Measurements from ENCODE around the gene PCSK7. TPM values are rescaled to one million over a fixed set of nuclear protein-coding genes. Genes with fewer than 3 reads are reported as not detected.

Gene PCSK7
- total and polyA plus RNA-seq, 10 of the 15 experiments (the other 5 are each of a cell fraction or from before 2014, with no cell fraction given) = 5.5 to 81.5 (median 51.6) TPM

DNA sequence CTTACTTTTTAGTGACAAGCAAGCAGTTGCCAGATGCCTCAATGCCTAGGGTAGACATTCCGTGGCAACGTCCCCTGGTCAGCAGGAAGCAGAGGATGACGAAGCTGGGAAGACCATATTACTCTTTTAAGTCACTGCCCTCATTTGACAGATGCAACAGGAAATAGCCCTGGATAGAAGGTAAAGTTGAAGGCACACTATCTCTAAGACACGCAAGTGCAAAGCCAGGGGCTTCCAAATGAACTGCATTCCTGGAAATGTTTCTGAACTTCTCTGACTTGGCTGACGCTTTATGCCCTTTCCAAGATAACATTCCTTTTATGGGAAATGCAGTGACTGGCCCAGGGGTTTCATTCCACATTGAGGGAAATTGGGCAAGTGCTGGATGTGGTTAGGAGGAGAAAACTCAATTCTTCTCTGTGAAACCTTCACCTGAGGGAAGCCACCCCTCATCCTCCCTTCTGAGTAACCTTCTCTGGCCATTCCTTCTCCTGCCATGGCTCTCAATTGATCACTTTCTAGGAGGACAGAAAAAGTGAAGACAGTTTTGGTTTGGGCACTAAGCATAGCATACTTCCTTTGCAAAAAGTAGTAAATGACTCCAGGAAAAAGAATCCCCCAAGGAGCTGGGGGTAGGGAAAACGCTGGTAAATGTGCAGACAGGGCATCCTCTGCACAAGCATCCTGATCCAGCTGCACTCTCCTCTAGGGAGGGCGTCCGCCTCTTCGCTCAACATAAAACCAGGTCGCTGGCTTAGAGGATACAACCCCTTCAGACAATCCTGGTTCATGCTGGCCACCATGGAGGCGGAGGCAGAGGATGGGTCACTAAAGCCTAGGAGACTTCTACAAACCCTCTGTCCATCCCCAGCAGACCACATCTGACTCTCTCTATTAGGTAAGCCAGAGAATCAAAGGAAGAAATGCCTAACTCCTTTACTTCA, 14.5 kb downstream of the PCSK7 start:
- TSS peak; percentile 15 for BruUV-seq (replicated peaks)
- SMC1A ChIA-PET (ENCODE audit: uncharacterized antibody, unreplicated experiment) = no interaction called here
- no peak overlapping the region for H3K4me3 ChIP-seq
- H3K4me1 ChIP-seq (ENCODE audit: control insufficient read depth, insufficient read depth, low read length) = no peaks in the 10 kb centered on the region; the same call in 1 of the 2 replicates
- H2AFZ ChIP-seq (ENCODE audit: control insufficient read depth, low read depth, low read length) = no peak overlapping the region
- 97% methylated on average over 11 of the region's 11 CpGs for WGBS (ENCODE audit: insufficient coverage, insufficient replicate concordance, low lambda C conversion rate, missing lambda C conversion rate)
- in situ Hi-C loops (cut with MboI) = no loop called here
- no peaks in the 10 kb centered on the region for H3K27me3 ChIP-seq (replicated peaks in 1 of 2; ENCODE audit: control insufficient read depth in 2 of 2, insufficient read depth in 2 of 2, low read length in 1 of 2)
- RAD21 ChIA-PET (ENCODE audit: unreplicated experiment) = no interaction called here
- DNase-seq (ENCODE audit: low read depth, low spot score) (no peak), FAIRE-seq (no peak), ATAC-seq (no peak)
- H3K79me2 ChIP-seq (ENCODE audit: control insufficient read depth, insufficient read depth, low read length) = no peaks in the 10 kb centered on the region
- CTCF ChIA-PET = interaction anchor here (1.3 to 17.3 kb wide), 3 partner anchors 9 to 382 kb away, joined by 3 to 422 read pairs (median 4); partner anchors contain the start of gene SIDT2
- no peak overlapping the region for H3K27ac ChIP-seq (ENCODE audit: control insufficient read depth, insufficient read depth)
- no peaks in the 10 kb centered on the region for H4K20me1 ChIP-seq (ENCODE audit: control insufficient read depth, insufficient read depth)
- H3K9ac ChIP-seq (ENCODE audit: control insufficient read depth, insufficient read depth, low read length) = no peak overlapping the region
- intact Hi-C loops (cut with micrococcal nuclease; ENCODE audit: unreplicated experiment) = no loop called here
- H3K4me2 ChIP-seq (ENCODE audit: control insufficient read depth, insufficient read depth) = no peak overlapping the region
- POLR2A ChIA-PET = interaction anchor here (1.4 kb wide), 1 partner anchor 37 kb away, joined by 5 read pairs; no protein-coding TSS in a partner anchor
- H3K36me3 ChIP-seq (ENCODE audit: control insufficient read depth in 2 of 2, insufficient read depth in 2 of 2, low read length in 1 of 2) = peaks cover 23 to 42% of the 10 kb centered on the region in 2 experiments
- no peaks in the 10 kb centered on the region for H3K9me3 ChIP-seq (replicated peaks; ENCODE audit: control insufficient read depth, insufficient read depth, low read length)
- TF ChIP-seq, protein P1, sequence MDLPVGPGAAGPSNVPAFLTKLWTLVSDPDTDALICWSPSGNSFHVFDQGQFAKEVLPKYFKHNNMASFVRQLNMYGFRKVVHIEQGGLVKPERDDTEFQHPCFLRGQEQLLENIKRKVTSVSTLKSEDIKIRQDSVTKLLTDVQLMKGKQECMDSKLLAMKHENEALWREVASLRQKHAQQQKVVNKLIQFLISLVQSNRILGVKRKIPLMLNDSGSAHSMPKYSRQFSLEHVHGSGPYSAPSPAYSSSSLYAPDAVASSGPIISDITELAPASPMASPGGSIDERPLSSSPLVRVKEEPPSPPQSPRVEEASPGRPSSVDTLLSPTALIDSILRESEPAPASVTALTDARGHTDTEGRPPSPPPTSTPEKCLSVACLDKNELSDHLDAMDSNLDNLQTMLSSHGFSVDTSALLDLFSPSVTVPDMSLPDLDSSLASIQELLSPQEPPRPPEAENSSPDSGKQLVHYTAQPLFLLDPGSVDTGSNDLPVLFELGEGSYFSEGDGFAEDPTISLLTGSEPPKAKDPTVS (IDR thresholded peaks at IDR 0.05; ENCODE audit: low read depth, low read length) = no peak
- TF ChIP-seq NFXL1 (IDR thresholded peaks at IDR 0.05; ENCODE audit: borderline replicate concordance) (no peak), CHD1 (IDR thresholded peaks at IDR 0.05; ENCODE audit: low read depth, low read length) (no peak), RCOR1 (conservative IDR thresholded peaks at IDR 0.05; ENCODE audit: low read depth, low read length) (no peak), RB1 (IDR thresholded peaks at IDR 0.05; ENCODE audit: borderline replicate concordance) (no peak), MYB (IDR thresholded peaks at IDR 0.05; ENCODE audit: borderline replicate concordance, low read depth, low read length) (no peak), JUND (IDR thresholded peaks at IDR 0.05; ENCODE audit: low read depth, low read length) (no peak), ZNF207 (IDR thresholded peaks at IDR 0.05; ENCODE audit: borderline replicate concordance) (no peak)
- TF ChIP-seq, protein P2, sequence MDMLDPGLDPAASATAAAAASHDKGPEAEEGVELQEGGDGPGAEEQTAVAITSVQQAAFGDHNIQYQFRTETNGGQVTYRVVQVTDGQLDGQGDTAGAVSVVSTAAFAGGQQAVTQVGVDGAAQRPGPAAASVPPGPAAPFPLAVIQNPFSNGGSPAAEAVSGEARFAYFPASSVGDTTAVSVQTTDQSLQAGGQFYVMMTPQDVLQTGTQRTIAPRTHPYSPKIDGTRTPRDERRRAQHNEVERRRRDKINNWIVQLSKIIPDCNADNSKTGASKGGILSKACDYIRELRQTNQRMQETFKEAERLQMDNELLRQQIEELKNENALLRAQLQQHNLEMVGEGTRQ (IDR thresholded peaks at IDR 0.05; ENCODE audit: borderline replicate concordance, low read depth, low read length) = no peak
- TF ChIP-seq, protein P3, sequence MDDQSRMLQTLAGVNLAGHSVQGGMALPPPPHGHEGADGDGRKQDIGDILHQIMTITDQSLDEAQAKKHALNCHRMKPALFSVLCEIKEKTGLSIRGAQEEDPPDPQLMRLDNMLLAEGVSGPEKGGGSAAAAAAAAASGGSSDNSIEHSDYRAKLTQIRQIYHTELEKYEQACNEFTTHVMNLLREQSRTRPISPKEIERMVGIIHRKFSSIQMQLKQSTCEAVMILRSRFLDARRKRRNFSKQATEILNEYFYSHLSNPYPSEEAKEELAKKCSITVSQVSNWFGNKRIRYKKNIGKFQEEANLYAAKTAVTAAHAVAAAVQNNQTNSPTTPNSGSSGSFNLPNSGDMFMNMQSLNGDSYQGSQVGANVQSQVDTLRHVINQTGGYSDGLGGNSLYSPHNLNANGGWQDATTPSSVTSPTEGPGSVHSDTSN (IDR thresholded peaks at IDR 0.05; ENCODE audit: insufficient replicate concordance, low read depth, low read length) = no peak

Data from GM12878 (cell line).